Measurements from ENCODE around the gene PSMA3. TPM values are rescaled to one million over a fixed set of nuclear protein-coding genes. Genes with fewer than 3 reads are reported as not detected.

Gene PSMA3
- total and polyA plus RNA-seq, 10 of the 15 experiments (the other 5 are each of a cell fraction or from before 2014, with no cell fraction given) = 142 to 936 (median 400) TPM

DNA sequence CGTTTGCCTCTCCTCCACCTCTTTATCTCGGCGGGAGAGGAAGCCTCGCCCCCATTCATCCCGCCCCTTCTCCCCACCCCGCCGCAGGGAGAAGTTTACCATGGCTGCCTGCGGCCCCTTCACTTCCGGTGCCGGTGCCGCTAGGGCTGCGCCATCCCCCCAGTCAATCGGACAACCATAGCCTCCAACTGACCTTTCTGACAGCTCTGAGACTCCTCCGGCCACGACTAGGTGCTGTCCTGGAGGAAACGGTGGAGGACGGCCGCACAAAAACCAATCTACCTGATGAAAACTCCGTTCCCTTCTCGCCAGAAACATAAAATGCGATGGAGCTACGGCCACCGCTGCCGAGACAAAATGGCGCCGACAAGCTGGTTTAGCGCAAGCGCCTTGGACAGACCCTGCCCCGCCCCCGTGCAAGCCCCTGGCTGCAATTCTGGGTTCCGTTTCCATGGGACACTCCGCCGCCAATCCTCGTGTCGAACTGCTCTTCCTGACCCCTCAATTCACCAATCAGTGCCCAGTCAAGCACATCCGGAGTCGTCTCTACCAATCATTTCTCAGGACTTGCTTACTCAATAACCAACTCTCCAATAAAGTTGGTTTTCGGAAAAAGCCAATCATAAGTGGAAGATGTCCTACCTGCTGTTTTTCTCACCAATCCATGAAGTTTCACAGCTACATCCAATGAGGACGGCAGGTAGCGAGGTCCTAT lies 53.3 kb downstream of the PSMA3 start (continued):
- TF ChIP-seq ZBTB4 (CRISPR knock-in tag; IDR thresholded peaks at IDR 0.05) (peak; percentile 73; the same call in 1 of the 2 replicates), CTCF (IDR thresholded peaks at IDR 0.05 in 2 of 3, conservative IDR thresholded peaks at IDR 0.05 in 1 of 3; ENCODE audit: control insufficient read depth in 2 of 3, extremely low read depth in 1 of 3, insufficient read depth in 1 of 3, low read depth in 3 of 3, low read length in 3 of 3) (peak in 1 of 3 experiments; percentile 8; a peak in 1 of 6 replicates), RAD21 (IDR thresholded peaks at IDR 0.05; ENCODE audit: insufficient read depth, low read depth, low read length) (no peak), NR2F1 (conservative IDR thresholded peaks at IDR 0.05) (0 out of 2 replicates have a peak, but pooled peaks have one; percentile 27), USF1 (IDR thresholded peaks at IDR 0.05; ENCODE audit: borderline replicate concordance, extremely low read length, insufficient read depth, low read depth, low read length) (no peak), SUZ12 (IDR thresholded peaks at IDR 0.05; ENCODE audit: unreplicated experiment) (no peak), TCF3 (IDR thresholded peaks at IDR 0.05; ENCODE audit: borderline replicate concordance, insufficient read depth, low read depth, low read length) (0 out of 2 replicates have a peak, but pooled peaks have one; percentile 6), GABPA (IDR thresholded peaks at IDR 0.05; ENCODE audit: low read depth) (peak; percentile 85), KAT2A (conservative IDR thresholded peaks at IDR 0.05; ENCODE audit: control insufficient read depth, low read depth, low read length) (no peak), CEBPB (IDR thresholded peaks at IDR 0.05; ENCODE audit: borderline replicate concordance in 1 of 2, low read depth in 2 of 2, low read length in 2 of 2) (no peak), NFYB (IDR thresholded peaks at IDR 0.05; ENCODE audit: insufficient read depth, low read depth, low read length) (peak; percentile 92), BMI1 (IDR thresholded peaks at IDR 0.05; ENCODE audit: borderline replicate concordance) (peak; percentile 86), SPI1 (IDR thresholded peaks at IDR 0.05; ENCODE audit: borderline replicate concordance, insufficient read depth, low read depth, low read length) (no peak), SREBF2 (IDR thresholded peaks at IDR 0.05; ENCODE audit: low read length) (no peak), IRF4 (IDR thresholded peaks at IDR 0.05; ENCODE audit: low read depth, low read length) (no peak), RAD51 (IDR thresholded peaks at IDR 0.05) (no peak)
- TF ChIP-seq, protein P1, sequence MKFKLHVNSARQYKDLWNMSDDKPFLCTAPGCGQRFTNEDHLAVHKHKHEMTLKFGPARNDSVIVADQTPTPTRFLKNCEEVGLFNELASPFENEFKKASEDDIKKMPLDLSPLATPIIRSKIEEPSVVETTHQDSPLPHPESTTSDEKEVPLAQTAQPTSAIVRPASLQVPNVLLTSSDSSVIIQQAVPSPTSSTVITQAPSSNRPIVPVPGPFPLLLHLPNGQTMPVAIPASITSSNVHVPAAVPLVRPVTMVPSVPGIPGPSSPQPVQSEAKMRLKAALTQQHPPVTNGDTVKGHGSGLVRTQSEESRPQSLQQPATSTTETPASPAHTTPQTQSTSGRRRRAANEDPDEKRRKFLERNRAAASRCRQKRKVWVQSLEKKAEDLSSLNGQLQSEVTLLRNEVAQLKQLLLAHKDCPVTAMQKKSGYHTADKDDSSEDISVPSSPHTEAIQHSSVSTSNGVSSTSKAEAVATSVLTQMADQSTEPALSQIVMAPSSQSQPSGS (IDR thresholded peaks at IDR 0.05; ENCODE audit: low read length) = peak; percentile 74
- TF ChIP-seq, protein P2, sequence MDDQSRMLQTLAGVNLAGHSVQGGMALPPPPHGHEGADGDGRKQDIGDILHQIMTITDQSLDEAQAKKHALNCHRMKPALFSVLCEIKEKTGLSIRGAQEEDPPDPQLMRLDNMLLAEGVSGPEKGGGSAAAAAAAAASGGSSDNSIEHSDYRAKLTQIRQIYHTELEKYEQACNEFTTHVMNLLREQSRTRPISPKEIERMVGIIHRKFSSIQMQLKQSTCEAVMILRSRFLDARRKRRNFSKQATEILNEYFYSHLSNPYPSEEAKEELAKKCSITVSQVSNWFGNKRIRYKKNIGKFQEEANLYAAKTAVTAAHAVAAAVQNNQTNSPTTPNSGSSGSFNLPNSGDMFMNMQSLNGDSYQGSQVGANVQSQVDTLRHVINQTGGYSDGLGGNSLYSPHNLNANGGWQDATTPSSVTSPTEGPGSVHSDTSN (IDR thresholded peaks at IDR 0.05; ENCODE audit: insufficient replicate concordance, low read depth, low read length) = peak; percentile 89
